Bronchial epithelial cell (primary cell): ENCODE data around the gene TP53I11. TPM values are rescaled to one million over a fixed set of nuclear protein-coding genes. Genes with fewer than 3 reads are reported as not detected.
A peak's percentile ranks its signal among the peaks of the same experiment; 100 is the strongest.

Experiments used
- DNase-seq: peaks from one replicate; pipeline ENCODE4 v3.0.0-alpha.2; 2010; ENCODE audit warnings: low read depth
- FAIRE-seq: peaks from 2 replicates; lab custom pipeline; 2011; peaks lifted over from hg19 to GRCh38; lab: Jason Lieb, UNC
- H3K27me3 ChIP-seq: 2 replicates; pipeline ENCODE4 v1.5.1; 2011; ENCODE audit warnings: low read length; ENCODE audit not compliant: control insufficient read depth, insufficient read depth
- H3K36me3 ChIP-seq: 2 replicates; pipeline ENCODE4 v1.5.1; 2011; ENCODE audit warnings: low read length; ENCODE audit not compliant: control insufficient read depth, insufficient read depth
- H3K4me3 ChIP-seq: 2 replicates; pipeline ENCODE4 v1.5.1; 2011; ENCODE audit warnings: mild to moderate bottlenecking, low read depth, low read length, control low read depth
- CTCF ChIP-seq: IDR thresholded peaks from 2 replicates; pipeline ENCODE4 v1.5.1; 2011; ENCODE audit warnings: mild to moderate bottlenecking, moderate library complexity, low read length, control low read depth, inconsistent platforms; ENCODE audit not compliant: insufficient read depth, severe bottlenecking
- total RNA-seq: library from RNA; depleted of rRNA; stranded (reverse); fragments of >200 nt; gene quantifications from 2 replicates; pipeline ENCODE4 v1.2.1, GENCODE V29; 2014

The TP53I11 gene
- total RNA-seq, 1 donor from 2014 or later = 1.8 TPM

- FAIRE-seq (peak; percentile 83), DNase-seq (peak; percentile 8)
- TF ChIP-seq CTCF = peak; percentile 20
- Histone ChIP-seq H3K4me3 (no peak overlapping the region), H3K36me3 (no peaks in the 10 kb centered on the region), H3K27me3 (peaks cover 4% of the 10 kb centered on the region)
These were observed 26.9 kb upstream of the TP53I11 start for GRCh38 chr11:44977493-44977984.

GRCh38 chr11:44976576-44976975 lies 25.9 kb upstream of the TP53I11 start:
- DNase-seq (no peak), FAIRE-seq (no peak)
- peaks cover 5% of the 10 kb centered on the region for H3K27me3 ChIP-seq
- no peaks in the 10 kb centered on the region for H3K36me3 ChIP-seq
- no peak overlapping the region for H3K4me3 ChIP-seq
- no peak for TF ChIP-seq CTCF

- FAIRE-seq (no peak), DNase-seq (no peak)
- no peak overlapping the region for H3K4me3 ChIP-seq
- peaks cover 4% of the 10 kb centered on the region for H3K27me3 ChIP-seq
- no peak for TF ChIP-seq CTCF
- no peaks in the 10 kb centered on the region for H3K36me3 ChIP-seq
These were observed 23.8 kb upstream of the TP53I11 start for GRCh38 chr11:44974402-44975000.

GRCh38 chr11:44973632-44974401 lies 23.1 kb upstream of the TP53I11 start:
- Histone ChIP-seq H3K4me3 (no peak overlapping the region), H3K36me3 (no peaks in the 10 kb centered on the region), H3K27me3 (peaks cover 4% of the 10 kb centered on the region)
- no peak for TF ChIP-seq CTCF
- DNase-seq = no peak
- no peak for FAIRE-seq

- Histone ChIP-seq H3K27me3 (peaks cover 4% of the 10 kb centered on the region), H3K36me3 (no peaks in the 10 kb centered on the region), H3K4me3 (no peak overlapping the region)
- no peak for TF ChIP-seq CTCF
- FAIRE-seq (no peak), DNase-seq (no peak)
These were observed 22.2 kb upstream of the TP53I11 start for GRCh38 chr11:44972746-44973435.
